UCSD-AML1 (cell line): ENCODE measurements around the gene KBTBD7.
A peak's percentile ranks its signal among the peaks of the same experiment; 100 is the strongest.

ENCODE experiments used
- DNase-seq: peaks from one replicate; lab custom pipeline; 2025; ENCODE audit not compliant: unreplicated experiment; lab: John Stamatoyannopoulos, UW

KBTBD7 gene

GRCh38 chr13:41193919-41194824 is at the start of gene KBTBD7:
Gene KBTBD7 (minus strand): TSS chr13:41194569. CDS start chr13:41194257, 312 bp downstream.
- peak; percentile 92 for DNase-seq

- DNase-seq: no peak
These were observed 47.3 kb upstream of the KBTBD7 start for GRCh38 chr13:41241626-41242025.

- no peak for DNase-seq
These were observed 42.0 kb upstream of the KBTBD7 start for GRCh38 chr13:41236369-41236768.

- no peak for DNase-seq
These were observed 38.5 kb upstream of the KBTBD7 start for GRCh38 chr13:41232578-41233480.

GRCh38 chr13:41231786-41232185 is 37.4 kb upstream of the KBTBD7 start:
- no peak for DNase-seq

GRCh38 chr13:41231025-41231677 is 36.8 kb upstream of the KBTBD7 start:
- no peak for DNase-seq

- no peak for DNase-seq
These were observed 35.0 kb upstream of the KBTBD7 start for GRCh38 chr13:41229356-41229755.

GRCh38 chr13:41224113-41225110 is 30.0 kb upstream of the KBTBD7 start:
- no peak for DNase-seq

GRCh38 chr13:41222259-41222852 is 28.0 kb upstream of the KBTBD7 start:
- DNase-seq: no peak

GRCh38 chr13:41220401-41220800 is 26.0 kb upstream of the KBTBD7 start:
- DNase-seq: no peak

GRCh38 chr13:41216160-41216559 is 21.8 kb upstream of the KBTBD7 start:
- no peak for DNase-seq

GRCh38 chr13:41213919-41214318 is 19.6 kb upstream of the KBTBD7 start:
- DNase-seq: no peak

GRCh38 chr13:41213316-41213715 is 18.9 kb upstream of the KBTBD7 start:
- DNase-seq: no peak

- no peak for DNase-seq
These were observed 18.5 kb upstream of the KBTBD7 start for GRCh38 chr13:41212881-41213280.

GRCh38 chr13:41211062-41211461 is 16.7 kb upstream of the KBTBD7 start:
- DNase-seq: no peak

- DNase-seq: no peak
These were observed 12.1 kb upstream of the KBTBD7 start for GRCh38 chr13:41206467-41206866.

GRCh38 chr13:41203810-41204209 is 9.4 kb upstream of the KBTBD7 start:
- no peak for DNase-seq

- DNase-seq: no peak
These were observed 5.8 kb upstream of the KBTBD7 start for GRCh38 chr13:41200126-41200525.

- DNase-seq: no peak
These were observed 5.2 kb upstream of the KBTBD7 start for GRCh38 chr13:41199526-41199925.

- no peak for DNase-seq
These were observed 4.7 kb upstream of the KBTBD7 start for GRCh38 chr13:41199079-41199478.
